ENCODE data around the gene LIPT1. TPM values are rescaled to one million over a fixed set of nuclear protein-coding genes. Genes with fewer than 3 reads are reported as not detected.
"Not testable (repeated sequence)": the region's sequence is repeated elsewhere in the genome, so short reads cannot be mapped to it uniquely, and the experiment has no call there.

LIPT1 gene
- total RNA-seq, 2 donors from 2014 or later: 8.0 to 12.2 TPM

DNA sequence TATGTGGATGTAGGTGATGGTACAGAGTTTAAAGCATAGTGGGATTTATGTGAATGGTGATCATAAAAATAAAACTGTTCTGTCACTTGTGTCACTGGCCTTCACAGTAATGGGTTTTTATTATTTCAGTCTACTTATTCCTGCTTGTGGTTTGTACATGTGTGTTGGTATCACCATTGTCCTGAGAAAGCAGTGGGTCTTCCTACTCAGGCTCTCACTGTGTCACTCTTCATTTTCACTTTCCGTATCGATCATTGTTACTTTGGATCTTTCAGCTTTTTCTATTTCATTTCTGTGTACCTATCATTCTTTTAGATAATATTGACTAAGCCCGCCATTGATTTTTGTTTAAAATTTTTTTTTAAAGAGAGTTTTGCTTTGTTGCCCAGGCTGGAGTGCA, 33.6 kb downstream of the LIPT1 start:
- Mint-ChIP-seq H3K27me3 (ENCODE audit: insufficient read depth) (no peaks in the 10 kb centered on the region), H3K4me3 (no peak overlapping the region), H3K9me3 (peaks cover 3% of the 10 kb centered on the region), H3K27ac (no peak overlapping the region), H3K4me1 (no peaks in the 10 kb centered on the region), H3K36me3 (ENCODE audit: low read depth) (peaks cover 58% of the 10 kb centered on the region)
- Histone ChIP-seq H3K27me3 (ENCODE audit: control insufficient read depth, insufficient read depth, low read length, poor library complexity, severe bottlenecking) (no peaks in the 10 kb centered on the region), H3K9me3 (ENCODE audit: control insufficient read depth, low read length) (peaks cover 9% of the 10 kb centered on the region), H3K36me3 (ENCODE audit: control insufficient read depth, insufficient read depth, low read length) (peaks cover 50% of the 10 kb centered on the region), H3K4me1 (ENCODE audit: control insufficient read depth, insufficient read depth, low read length) (no peaks in the 10 kb centered on the region), H3K9ac (ENCODE audit: extremely low read depth, low read length, poor library complexity, severe bottlenecking) (no peak overlapping the region), H3K4me3 (ENCODE audit: low read length) (no peak overlapping the region), H3K27ac (ENCODE audit: low read depth, low read length) (no peak overlapping the region)
- no peak for DNase-seq
- TF ChIP-seq CTCF (conservative IDR thresholded peaks at IDR 0.05): no peak
- WGBS, 2 experiments (ENCODE audit: insufficient coverage in 1 of 2, insufficient read length in 1 of 2): 96% methylated on average over 3 of the region's 3 CpGs; no CpG with 5 or more reads in 1 of the 2 experiments

- Mint-ChIP-seq H3K4me1 (no peaks in the 10 kb centered on the region), H3K36me3 (ENCODE audit: low read depth) (peaks cover 60% of the 10 kb centered on the region), H3K4me3 (no peak overlapping the region), H3K9me3 (peaks cover 3% of the 10 kb centered on the region), H3K27me3 (ENCODE audit: insufficient read depth) (no peaks in the 10 kb centered on the region), H3K27ac (no peak overlapping the region)
- peaks cover 9% of the 10 kb centered on the region for H3K9me3 ChIP-seq (ENCODE audit: control insufficient read depth, low read length)
- TF ChIP-seq CTCF (conservative IDR thresholded peaks at IDR 0.05): peak; percentile 59
- H3K27me3 ChIP-seq (ENCODE audit: control insufficient read depth, insufficient read depth, low read length, poor library complexity, severe bottlenecking): no peaks in the 10 kb centered on the region
- WGBS, 2 experiments (ENCODE audit: insufficient coverage in 1 of 2, insufficient read length in 1 of 2): 96% methylated on average over 1 of the region's 1 CpG; no CpG with 5 or more reads in 1 of the 2 experiments
- no peak overlapping the region for H3K4me3 ChIP-seq (ENCODE audit: low read length)
- H3K9ac ChIP-seq (ENCODE audit: extremely low read depth, low read length, poor library complexity, severe bottlenecking): no peak overlapping the region
- peaks cover 62% of the 10 kb centered on the region for H3K36me3 ChIP-seq (ENCODE audit: control insufficient read depth, insufficient read depth, low read length)
- no peak for DNase-seq
- H3K4me1 ChIP-seq (ENCODE audit: control insufficient read depth, insufficient read depth, low read length): no peaks in the 10 kb centered on the region
- H3K27ac ChIP-seq (ENCODE audit: low read depth, low read length): no peak overlapping the region
These were observed 35.8 kb downstream of the LIPT1 start for GRCh38 chr2:99190548-99190947.

DNA sequence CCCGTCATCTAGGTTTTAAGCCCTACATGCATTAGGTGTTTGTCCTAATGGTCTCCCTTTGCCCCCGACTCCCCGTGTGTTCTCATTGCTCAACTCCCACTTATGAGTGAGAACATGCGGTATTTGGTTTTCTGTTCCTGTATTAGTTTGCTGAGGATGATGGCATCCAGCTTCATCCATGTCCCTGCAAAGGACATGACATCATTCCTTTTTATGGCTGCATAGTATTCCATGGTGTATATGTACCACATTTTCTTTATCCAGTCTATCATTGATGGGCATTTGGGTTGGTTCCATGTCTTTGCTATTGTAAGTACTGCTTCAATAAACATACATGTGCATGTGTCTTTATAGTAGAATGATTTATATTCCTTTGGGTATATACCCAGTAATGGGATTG, 37.6 kb downstream of the LIPT1 start:
- H3K4me1 Mint-ChIP-seq; DNase-seq; H3K27ac Mint-ChIP-seq; H3K9ac ChIP-seq (ENCODE audit: extremely low read depth, low read length, poor library complexity, severe bottlenecking); H3K27ac ChIP-seq (ENCODE audit: low read depth, low read length); H3K4me3 ChIP-seq (ENCODE audit: low read length); H3K9me3 Mint-ChIP-seq; H3K27me3 ChIP-seq (ENCODE audit: control insufficient read depth, insufficient read depth, low read length, poor library complexity, severe bottlenecking); H3K27me3 Mint-ChIP-seq (ENCODE audit: insufficient read depth); H3K4me3 Mint-ChIP-seq; H3K9me3 ChIP-seq (ENCODE audit: control insufficient read depth, low read length); H3K4me1 ChIP-seq (ENCODE audit: control insufficient read depth, insufficient read depth, low read length): not testable (repeated sequence)
- WGBS, 2 experiments (ENCODE audit: insufficient coverage in 1 of 2, insufficient read length in 1 of 2): 96 to 100% methylated on average over 1 to 4 of the region's 4 CpGs
- peaks cover 69% of the 10 kb centered on the region for H3K36me3 ChIP-seq (ENCODE audit: control insufficient read depth, insufficient read depth, low read length)
- H3K36me3 Mint-ChIP-seq (ENCODE audit: low read depth): peaks cover 69% of the 10 kb centered on the region

Data from endodermal cell (in vitro differentiated cells).